Measurements from ENCODE around the gene GAL3ST2. TPM values are rescaled to one million over a fixed set of nuclear protein-coding genes. Genes with fewer than 3 reads are reported as not detected.
"Not testable (repeated sequence)": the region's sequence is repeated elsewhere in the genome, so short reads cannot be mapped to it uniquely, and the experiment has no call there.

GAL3ST2 gene
- total RNA-seq, 3 donors from 2014 or later (not counting 1 experiment from before 2014, with no cell fraction given), result 0.88 TPM; not detected in 2

DNA sequence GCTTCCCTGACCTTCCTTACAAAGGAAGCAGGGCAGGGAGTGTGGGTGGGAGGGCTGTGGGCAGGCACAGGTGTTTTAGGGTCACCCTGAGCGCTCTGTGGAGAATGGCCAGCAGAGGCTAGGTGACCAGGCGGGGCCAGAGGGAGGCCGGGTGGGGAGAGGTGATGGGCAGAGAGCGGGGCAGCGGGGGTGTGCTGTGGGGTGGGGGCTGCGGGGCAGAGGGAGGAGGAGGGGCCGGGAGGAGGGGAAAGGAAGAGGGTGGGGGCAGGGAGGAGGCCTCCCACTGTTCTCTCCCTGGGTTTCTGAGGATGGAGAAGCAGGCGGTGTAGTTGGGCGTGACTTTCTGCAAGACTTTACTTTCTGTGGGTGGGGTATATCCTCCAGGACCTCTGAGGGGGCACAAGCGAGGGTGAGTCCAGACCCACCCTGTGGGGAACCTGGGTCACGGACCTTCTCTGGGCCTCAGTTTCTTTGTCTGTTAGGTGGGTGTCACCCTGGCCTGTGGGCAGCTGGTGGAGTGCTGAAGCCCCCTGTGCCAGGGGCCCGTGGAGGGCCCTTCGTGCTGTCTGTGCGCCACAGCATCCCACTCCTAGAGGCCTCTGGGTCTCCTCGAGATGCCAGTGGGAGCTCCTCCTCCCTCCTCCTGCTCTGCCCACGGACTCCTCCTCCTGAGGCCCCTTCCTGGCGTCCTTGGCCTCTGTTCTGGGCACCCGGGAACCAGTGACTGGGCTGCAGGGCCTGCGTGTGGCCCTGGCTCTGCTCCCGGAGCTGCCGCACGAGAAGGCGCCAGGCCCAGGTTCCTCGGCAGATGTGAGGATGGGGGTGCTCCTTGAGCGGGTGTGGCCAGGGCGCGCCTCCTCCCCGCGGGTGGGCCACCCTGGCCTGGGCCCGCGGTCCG is 26.0 kb downstream of the GAL3ST2 start:
- Histone ChIP-seq H3K27me3 (ENCODE audit: control insufficient read depth, insufficient read depth, low read length) (peaks cover 14% of the 10 kb centered on the region), H3K27ac (ENCODE audit: low read length) (no peak overlapping the region), H3K36me3 (ENCODE audit: control insufficient read depth, insufficient read depth, low read length) (no peaks in the 10 kb centered on the region), H3K9me3 (ENCODE audit: control insufficient read depth, insufficient read depth, low read length) (no peaks in the 10 kb centered on the region), H3K4me3 (ENCODE audit: low read length) (peak overlapping the region; percentile 9), H3K4me1 (ENCODE audit: control insufficient read depth, insufficient read depth, low read length) (peaks cover 22% of the 10 kb centered on the region)
- H3K27me3 Mint-ChIP-seq (ENCODE audit: low read depth in 2 of 2), result peaks cover 7 to 11% of the 10 kb centered on the region in 2 donors
- WGBS (ENCODE audit: insufficient coverage), result 72% methylated on average over 32 of the region's 32 CpGs
- H3K4me3 Mint-ChIP-seq, result peak overlapping the region; percentile 49
- H3K27ac Mint-ChIP-seq, result peak overlapping the region in 1 of 2 donors; percentile 17
- peaks cover 5 to 12% of the 10 kb centered on the region in 2 donors for H3K4me1 Mint-ChIP-seq
- no peaks in the 10 kb centered on the region for H3K36me3 Mint-ChIP-seq
- TF ChIP-seq, protein P1, sequence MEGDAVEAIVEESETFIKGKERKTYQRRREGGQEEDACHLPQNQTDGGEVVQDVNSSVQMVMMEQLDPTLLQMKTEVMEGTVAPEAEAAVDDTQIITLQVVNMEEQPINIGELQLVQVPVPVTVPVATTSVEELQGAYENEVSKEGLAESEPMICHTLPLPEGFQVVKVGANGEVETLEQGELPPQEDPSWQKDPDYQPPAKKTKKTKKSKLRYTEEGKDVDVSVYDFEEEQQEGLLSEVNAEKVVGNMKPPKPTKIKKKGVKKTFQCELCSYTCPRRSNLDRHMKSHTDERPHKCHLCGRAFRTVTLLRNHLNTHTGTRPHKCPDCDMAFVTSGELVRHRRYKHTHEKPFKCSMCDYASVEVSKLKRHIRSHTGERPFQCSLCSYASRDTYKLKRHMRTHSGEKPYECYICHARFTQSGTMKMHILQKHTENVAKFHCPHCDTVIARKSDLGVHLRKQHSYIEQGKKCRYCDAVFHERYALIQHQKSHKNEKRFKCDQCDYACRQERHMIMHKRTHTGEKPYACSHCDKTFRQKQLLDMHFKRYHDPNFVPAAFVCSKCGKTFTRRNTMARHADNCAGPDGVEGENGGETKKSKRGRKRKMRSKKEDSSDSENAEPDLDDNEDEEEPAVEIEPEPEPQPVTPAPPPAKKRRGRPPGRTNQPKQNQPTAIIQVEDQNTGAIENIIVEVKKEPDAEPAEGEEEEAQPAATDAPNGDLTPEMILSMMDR (IDR thresholded peaks at IDR 0.05), result no peak
- ATAC-seq (peak in 1 of 3 donors; percentile 37), DNase-seq (no peak)
- intact Hi-C loops (cut with micrococcal nuclease), result loop anchor here (5.0 kb wide), 1 partner anchor 75 kb away; no protein-coding TSS in a partner anchor
- no peaks in the 10 kb centered on the region for H3K9me3 Mint-ChIP-seq

- ATAC-seq (peak; percentile 71 to 84 (median 79)), DNase-seq (peak; percentile 50 to 72)
- Mint-ChIP-seq H3K27ac (peak overlapping the region in 1 of 2 donors; percentile 17), H3K27me3 (ENCODE audit: low read depth in 2 of 2) (peaks cover 7 to 11% of the 10 kb centered on the region in 2 donors), H3K4me1 (peaks cover 5 to 12% of the 10 kb centered on the region in 2 donors), H3K36me3 (no peaks in the 10 kb centered on the region), H3K4me3 (peak overlapping the region; percentile 82), H3K9me3 (no peaks in the 10 kb centered on the region)
- no peaks in the 10 kb centered on the region for H3K9me3 ChIP-seq (ENCODE audit: control insufficient read depth, insufficient read depth, low read length)
- H3K36me3 ChIP-seq (ENCODE audit: control insufficient read depth, insufficient read depth, low read length), result no peaks in the 10 kb centered on the region
- TF ChIP-seq, protein P1 (IDR thresholded peaks at IDR 0.05), result no peak
- peaks cover 22% of the 10 kb centered on the region for H3K4me1 ChIP-seq (ENCODE audit: control insufficient read depth, insufficient read depth, low read length)
- 4% methylated on average over 109 of the region's 109 CpGs for WGBS (ENCODE audit: insufficient coverage)
- H3K4me3 ChIP-seq (ENCODE audit: low read length), result peak overlapping the region; percentile 34
- intact Hi-C loops (cut with micrococcal nuclease), result loop anchor here (5.0 kb wide), 1 partner anchor 74 kb away; no protein-coding TSS in a partner anchor
- H3K27me3 ChIP-seq (ENCODE audit: control insufficient read depth, insufficient read depth, low read length), result peaks cover 14% of the 10 kb centered on the region
- no peak overlapping the region for H3K27ac ChIP-seq (ENCODE audit: low read length)
These were observed 27.0 kb downstream of the GAL3ST2 start for GRCh38 chr2:241803387-241804325.

GRCh38 chr2:241804326-241805229 is 28.0 kb downstream of the GAL3ST2 start:
- Histone ChIP-seq H3K27ac (ENCODE audit: low read length) (no peak overlapping the region), H3K4me3 (ENCODE audit: low read length) (peak overlapping the region; percentile 34), H3K36me3 (ENCODE audit: control insufficient read depth, insufficient read depth, low read length) (no peaks in the 10 kb centered on the region), H3K9me3 (ENCODE audit: control insufficient read depth, insufficient read depth, low read length) (no peaks in the 10 kb centered on the region), H3K4me1 (ENCODE audit: control insufficient read depth, insufficient read depth, low read length) (peaks cover 22% of the 10 kb centered on the region), H3K27me3 (ENCODE audit: control insufficient read depth, insufficient read depth, low read length) (peaks cover 14% of the 10 kb centered on the region)
- WGBS (ENCODE audit: insufficient coverage), result 4% methylated on average over 32 of the region's 35 CpGs
- H3K36me3 Mint-ChIP-seq, result no peaks in the 10 kb centered on the region
- intact Hi-C loops (cut with micrococcal nuclease), result loop anchor here (5.0 kb wide), 1 partner anchor 73 kb away; no protein-coding TSS in a partner anchor
- peaks cover 7 to 16% of the 10 kb centered on the region in 2 donors for H3K27me3 Mint-ChIP-seq (ENCODE audit: low read depth in 2 of 2)
- H3K4me1 Mint-ChIP-seq, result peaks cover 5 to 12% of the 10 kb centered on the region in 2 donors
- TF ChIP-seq, protein P1 (IDR thresholded peaks at IDR 0.05), result no peak
- no peak overlapping the region for H3K27ac Mint-ChIP-seq
- peak overlapping the region; percentile 67 for H3K4me3 Mint-ChIP-seq
- peak in 1 of 2 donors; percentile 44 for DNase-seq
- no peaks in the 10 kb centered on the region for H3K9me3 Mint-ChIP-seq
- peak; percentile 18 to 27 (median 20) for ATAC-seq

DNA sequence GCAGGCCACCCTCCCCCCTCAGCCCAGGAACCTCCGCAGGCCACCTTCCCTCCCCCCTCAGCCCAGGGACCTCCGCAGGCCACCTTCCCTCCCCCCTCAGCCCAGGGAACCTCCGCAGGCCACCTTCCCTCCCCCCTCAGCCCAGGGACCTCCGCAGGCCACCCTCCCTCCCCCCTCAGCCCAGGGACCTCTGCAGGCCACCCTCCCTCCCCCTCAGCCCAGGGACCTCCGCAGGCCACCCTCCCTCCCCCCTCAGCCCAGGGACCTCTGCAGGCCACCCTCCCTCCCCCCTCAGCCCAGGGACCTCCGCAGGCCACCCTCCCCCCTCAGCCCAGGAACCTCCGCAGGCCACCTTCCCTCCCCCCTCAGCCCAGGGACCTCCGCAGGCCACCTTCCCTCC is 29.6 kb downstream of the GAL3ST2 start:
- H3K36me3 ChIP-seq (ENCODE audit: control insufficient read depth, insufficient read depth, low read length); H3K9me3 ChIP-seq (ENCODE audit: control insufficient read depth, insufficient read depth, low read length); H3K27ac ChIP-seq (ENCODE audit: low read length); H3K4me3 Mint-ChIP-seq; H3K4me3 ChIP-seq (ENCODE audit: low read length); H3K27ac Mint-ChIP-seq; intact Hi-C loops (cut with micrococcal nuclease); H3K9me3 Mint-ChIP-seq; ATAC-seq; DNase-seq; H3K36me3 Mint-ChIP-seq: not testable (repeated sequence)
- peaks cover 5 to 12% of the 10 kb centered on the region in 2 donors for H3K4me1 Mint-ChIP-seq
- no CpG with 5 or more reads among the region's 8 CpGs for WGBS (ENCODE audit: insufficient coverage)
- Histone ChIP-seq H3K4me1 (ENCODE audit: control insufficient read depth, insufficient read depth, low read length) (peaks cover 22% of the 10 kb centered on the region), H3K27me3 (ENCODE audit: control insufficient read depth, insufficient read depth, low read length) (peaks cover 14% of the 10 kb centered on the region)
- peaks cover 7 to 13% of the 10 kb centered on the region in 2 donors for H3K27me3 Mint-ChIP-seq (ENCODE audit: low read depth in 2 of 2)
